OCI-LY3 (cell line): Measurements from ENCODE around the gene CAMK1G.

Experiments
- H2AFZ ChIP-seq: fragments of 200-600, 300-600 bp; shearing (Covaris generic); 2 replicates; pipeline ENCODE4 v1.6.0; 2014; ENCODE audit warnings: antibody characterized with exemption, low read depth, low read length
- H3K27ac ChIP-seq: fragments of 200-600, 300-600 bp; sonication (generic); 2 replicates; pipeline ENCODE4 v1.5.1; 2014; ENCODE audit warnings: mild to moderate bottlenecking, low read length, moderate library complexity, mixed read lengths
- H3K27me3 ChIP-seq: fragments of 200-600, 300-600 bp; sonication (generic); 2 replicates; pipeline ENCODE4 v1.6.1; 2014; ENCODE audit warnings: low read depth, low read length, mixed read lengths
- H3K36me3 ChIP-seq: fragments of 200-600, 300-600 bp; sonication (generic); replicated peaks from 2 replicates; pipeline ENCODE3; 2014; ENCODE audit warnings: low read depth, low read length, mixed read lengths
- H3K4me1 ChIP-seq: fragments of 300-600, 200-600 bp; sonication (generic); 2 replicates; pipeline ENCODE4 v1.6.1; 2014; ENCODE audit warnings: low read length, mixed read lengths
- H3K4me2 ChIP-seq: fragments of 200-600, 300-600 bp; sonication (generic); 2 replicates; pipeline ENCODE4 v1.6.1; 2014; ENCODE audit warnings: low read length, mixed read lengths
- H3K4me3 ChIP-seq: fragments of 300-600, 200-600 bp; sonication (generic); 2 replicates; pipeline ENCODE4 v1.5.1; 2014; ENCODE audit warnings: antibody characterized with exemption, mild to moderate bottlenecking, low read length, moderate library complexity
- H3K79me2 ChIP-seq: fragments of 300-600, 200-600 bp; shearing (Covaris generic); 2 replicates; pipeline ENCODE4 v1.6.1; 2014; ENCODE audit warnings: mild to moderate bottlenecking, low read length, mixed read lengths
- H3K9ac ChIP-seq: fragments of 300-600, 200-600 bp; shearing (Covaris generic); 2 replicates; pipeline ENCODE4 v1.6.0; 2014; ENCODE audit warnings: mild to moderate bottlenecking, low read length, moderate library complexity
- H3K9me3 ChIP-seq: fragments of 200-600, 300-600 bp; shearing (Covaris generic); 2 replicates; pipeline ENCODE4 v1.6.1; 2014; ENCODE audit warnings: low read length, mixed read lengths; ENCODE audit not compliant: insufficient read depth
- H4K20me1 ChIP-seq: fragments of 200-600, 300-600 bp; sonication (generic); 2 replicates; pipeline ENCODE4 v1.6.1; 2016; ENCODE audit warnings: low read length, mixed read lengths; ENCODE audit not compliant: insufficient read depth
- CTCF ChIP-seq: fragments of 200-600, 300-600 bp; sonication (generic); IDR thresholded peaks from 2 replicates; pipeline ENCODE4 v1.5.1; 2014; ENCODE audit warnings: antibody characterized with exemption, low read length, low read depth
- EZH2phosphoT487 ChIP-seq: fragments of 200-600 bp; shearing (Covaris generic); IDR thresholded peaks from 2 replicates; pipeline ENCODE4 v1.6.1; 2018; ENCODE audit warnings: antibody characterized with exemption, mixed run types, low read depth

Gene CAMK1G

GRCh38 chr1:209583408-209583807, at the start of gene CAMK1G:
Gene CAMK1G, plus strand, starts transcription at chr1:209583714. Its CDS starts 11,270 bp downstream, at chr1:209594984.
- H2AFZ ChIP-seq: no peak within 1 kb of the TSS
- TF ChIP-seq CTCF (no peak), EZH2phosphoT487 (no peak)

DNA sequence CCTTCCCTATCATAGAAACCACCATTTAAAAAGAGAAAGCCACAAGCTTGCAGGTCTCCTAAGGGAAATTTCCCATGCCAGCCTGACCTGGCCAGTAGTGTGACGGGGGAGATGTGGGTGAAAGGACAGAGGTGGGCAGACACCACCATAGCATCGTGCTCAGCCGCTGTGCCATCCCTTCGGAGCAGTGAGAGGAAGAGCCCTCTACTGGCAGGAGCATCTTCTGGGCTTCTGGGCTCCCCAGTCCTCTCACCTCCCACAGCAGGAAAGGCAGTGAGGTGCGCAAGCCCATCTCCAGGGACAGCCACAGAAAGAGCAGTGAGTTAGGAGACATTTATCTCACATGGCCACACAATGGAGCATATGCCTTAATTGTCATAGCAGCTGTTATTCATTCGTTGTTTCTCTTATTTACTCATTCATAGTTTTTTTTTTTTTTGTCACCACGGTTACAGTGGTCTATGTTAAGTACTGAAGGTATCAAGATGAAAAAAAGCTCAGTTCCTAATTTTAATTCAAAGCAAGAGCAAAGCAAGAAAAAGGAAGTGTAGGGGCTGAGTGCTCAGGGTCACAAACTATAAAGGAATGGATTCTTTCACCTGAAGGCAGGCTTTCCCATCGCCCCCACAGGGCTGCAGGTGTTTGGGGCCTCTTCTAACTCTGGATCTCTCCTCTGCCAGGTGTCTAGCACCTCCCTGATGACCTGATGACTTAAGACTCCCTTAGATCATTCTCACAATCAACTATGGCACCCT, 48.8 kb upstream of the CAMK1G start:
- no peak overlapping the region for H3K27ac ChIP-seq

More at GRCh38 chr1:209583408-209583807, at the start of gene CAMK1G:
- H3K36me3 ChIP-seq: no peaks in the 10 kb centered on the region
- H3K9ac ChIP-seq: no peak within 1 kb of the TSS
- H4K20me1 ChIP-seq: no peaks in the 10 kb centered on the region
- H3K4me1 ChIP-seq: peaks cover 12% of the 10 kb centered on the region
- no peaks in the 10 kb centered on the region for H3K9me3 ChIP-seq
- no peak within 1 kb of the TSS for H3K4me2 ChIP-seq
- no peaks in the 10 kb centered on the region for H3K79me2 ChIP-seq
- no peak within 1 kb of the TSS for H3K27ac ChIP-seq
- H3K27me3 ChIP-seq: peaks cover 61% of the 10 kb centered on the region
- no peak within 1 kb of the TSS for H3K4me3 ChIP-seq

DNA sequence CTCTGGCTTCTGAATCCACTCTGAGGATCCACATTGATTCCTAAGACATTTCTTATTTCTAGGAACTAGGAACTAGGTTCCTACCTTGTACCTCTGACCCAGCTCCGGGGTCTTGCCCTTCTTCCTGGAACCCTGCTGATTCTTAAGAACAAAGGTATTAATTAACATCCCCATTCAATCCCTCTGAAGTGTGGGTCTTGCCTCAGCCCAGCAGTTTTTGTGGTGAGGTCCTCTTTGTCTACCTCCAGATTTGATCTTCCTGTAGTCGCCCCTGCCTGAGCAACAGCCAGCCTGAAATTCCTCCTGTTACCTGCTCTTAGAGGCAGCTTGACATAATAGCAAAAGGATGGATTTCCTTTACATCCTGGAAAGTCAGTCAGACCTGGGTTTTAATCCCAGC, 46.7 kb upstream of the CAMK1G start:
- no peaks in the 10 kb centered on the region for H3K9me3 ChIP-seq
- H4K20me1 ChIP-seq: no peaks in the 10 kb centered on the region
- no peaks in the 10 kb centered on the region for H3K36me3 ChIP-seq
- no peak overlapping the region for H2AFZ ChIP-seq
- H3K4me1 ChIP-seq: peaks cover 10% of the 10 kb centered on the region
- no peaks in the 10 kb centered on the region for H3K79me2 ChIP-seq
- no peak overlapping the region for H3K4me2 ChIP-seq
- no peak overlapping the region for H3K9ac ChIP-seq
- H3K27me3 ChIP-seq: peaks cover 75% of the 10 kb centered on the region
- no peak overlapping the region for H3K4me3 ChIP-seq
- TF ChIP-seq CTCF (no peak), EZH2phosphoT487 (no peak)
- H3K27ac ChIP-seq: no peak overlapping the region

More for the DNA sequence above, 48.8 kb upstream of the CAMK1G start:
- Histone ChIP-seq H3K9ac (no peak overlapping the region), H3K36me3 (no peaks in the 10 kb centered on the region), H3K79me2 (no peaks in the 10 kb centered on the region), H3K4me1 (peaks cover 10% of the 10 kb centered on the region), H3K27me3 (peaks cover 79% of the 10 kb centered on the region), H2AFZ (no peak overlapping the region), H3K4me2 (no peak overlapping the region), H3K9me3 (no peaks in the 10 kb centered on the region), H4K20me1 (no peaks in the 10 kb centered on the region), H3K4me3 (no peak overlapping the region)
- TF ChIP-seq CTCF: no peak; the same call in 1 of the 2 replicates
- no peak for TF ChIP-seq EZH2phosphoT487

DNA sequence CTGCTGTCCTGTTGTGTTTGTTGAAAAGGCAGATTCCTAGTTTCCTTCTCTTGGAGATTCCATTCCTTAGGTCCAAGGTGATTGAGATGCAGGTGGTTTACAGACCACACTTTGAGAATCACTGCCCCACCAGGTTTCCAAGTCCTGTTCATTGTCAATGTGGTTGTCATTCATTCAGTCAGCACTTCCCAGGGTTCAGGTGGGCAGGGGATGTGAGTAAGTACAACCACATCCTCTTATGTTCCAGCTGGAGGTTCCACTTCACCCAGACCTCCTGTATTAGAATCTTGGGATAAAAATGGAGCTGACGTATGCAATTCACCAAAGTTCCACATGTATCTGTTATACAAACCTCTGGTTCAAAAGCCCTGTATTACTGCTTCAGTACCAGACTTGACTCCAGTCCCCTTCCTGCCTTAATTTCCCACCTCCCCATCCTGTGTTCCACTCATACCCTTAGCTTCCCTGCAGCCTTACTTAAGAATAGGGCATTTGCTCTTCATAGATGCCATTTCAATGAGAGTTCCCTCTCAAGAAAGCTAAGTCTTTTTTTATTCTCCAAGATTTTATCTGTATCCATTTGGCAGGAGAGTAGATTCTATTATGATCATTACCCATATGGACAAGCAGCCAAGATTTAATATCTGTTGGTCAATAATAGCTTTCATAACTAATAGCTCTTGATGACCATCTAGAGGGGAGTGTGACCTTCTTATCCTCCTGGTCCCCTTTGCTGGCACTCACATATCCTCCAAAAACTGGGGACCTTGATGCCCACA, 46.0 kb upstream of the CAMK1G start:
- no peak for TF ChIP-seq EZH2phosphoT487
- no peak for TF ChIP-seq CTCF
- H3K79me2 ChIP-seq: no peaks in the 10 kb centered on the region
- no peak overlapping the region for H3K4me3 ChIP-seq
- H3K36me3 ChIP-seq: no peaks in the 10 kb centered on the region
- no peaks in the 10 kb centered on the region for H3K9me3 ChIP-seq
- H4K20me1 ChIP-seq: no peaks in the 10 kb centered on the region
- H2AFZ ChIP-seq: no peak overlapping the region
- peaks cover 10% of the 10 kb centered on the region for H3K4me1 ChIP-seq
- peaks cover 74% of the 10 kb centered on the region for H3K27me3 ChIP-seq
- H3K4me2 ChIP-seq: no peak overlapping the region
- H3K27ac ChIP-seq: no peak overlapping the region
- H3K9ac ChIP-seq: no peak overlapping the region
